Panc1 (cell line): Measurements from ENCODE around the gene LAP3. TPM values are rescaled to one million over a fixed set of nuclear protein-coding genes. Genes with fewer than 3 reads are reported as not detected.

Experiments
- ATAC-seq: fragments of 200-7000 bp; cut with Tn5 transposase; 2 replicates; pipeline ENCODE4 v1.9.1; 2020; ENCODE audit warnings: mild to moderate bottlenecking, moderate library complexity
- Bru-seq: library from RNA; stranded (reverse); fragments of 400-500 nt; gene quantifications from one replicate; lab custom pipeline; 2021; lab: Mats Ljungman, UMichigan
- BruChase-seq, 2 experiments: library from RNA; stranded (reverse); fragments of 400-500 nt; gene quantifications; one replicate each; lab custom pipeline; 2021; lab: Mats Ljungman, UMichigan
- BruUV-seq: library from RNA; stranded (reverse); fragments of 400-500 nt; replicated peaks from 2 replicates; lab custom pipeline; 2021; lab: Mats Ljungman, UMichigan
- CTCF ChIA-PET: fragments of 300-600 bp; sonication (Branson Sonifier 250); formaldehyde crosslinking; loops from one replicate; lab custom pipeline; 2022; ENCODE audit warnings: antibody characterized with exemption; lab: Charles Lee
- POLR2A ChIA-PET: fragments of 300-600 bp; sonication (Branson Sonifier 250); formaldehyde crosslinking; loops from one replicate; lab custom pipeline; 2022; ENCODE audit warnings: antibody characterized with exemption; lab: Charles Lee
- DNase-seq: peaks from one replicate; pipeline ENCODE4 v3.0.0-alpha.2; 2010; ENCODE audit warnings: low read depth, low spot score
- H3K27ac ChIP-seq: 2 replicates; pipeline ENCODE4 v1.5.1; 2011; ENCODE audit warnings: mild to moderate bottlenecking, low read length, inconsistent platforms
- H3K27me3 ChIP-seq: fragments of 200-500 bp; sonication (Bioruptor generic); 2 replicates; pipeline ENCODE4 v1.6.0; 2014; ENCODE audit warnings: low read length, inconsistent platforms; ENCODE audit not compliant: control insufficient read depth, insufficient read depth
- H3K36me3 ChIP-seq: fragments of 200-500 bp; sonication (Bioruptor generic); 2 replicates; pipeline ENCODE4 v1.5.1; 2014; ENCODE audit warnings: inconsistent platforms, mild to moderate bottlenecking, low read length, moderate library complexity; ENCODE audit not compliant: control insufficient read depth, insufficient read depth
- H3K4me1 ChIP-seq: 2 replicates; pipeline ENCODE4 v1.5.1; 2011; ENCODE audit warnings: inconsistent platforms, mild to moderate bottlenecking, low read length, moderate library complexity; ENCODE audit not compliant: control insufficient read depth, insufficient read depth
- H3K4me3 ChIP-seq, 2 experiments: 2 replicates each; pipeline ENCODE4 v1.5.1; 2011 to 2012; ENCODE audit warnings: low read depth in 2 of 2, low read length in 2 of 2, mild to moderate bottlenecking in 2 of 2, inconsistent platforms in 1 of 2, moderate library complexity in 1 of 2
- H3K9me3 ChIP-seq: fragments of 200-500 bp; sonication (Bioruptor generic); 2 replicates; pipeline ENCODE4 v1.5.1; 2014; ENCODE audit warnings: low read depth, mild to moderate bottlenecking, inconsistent platforms, low read length, moderate library complexity; ENCODE audit not compliant: control insufficient read depth, insufficient read depth
- CTCF ChIP-seq: fragments of 450-650 bp; IDR thresholded peaks from 2 replicates; pipeline ENCODE4 v1.5.1; 2017; ENCODE audit warnings: mild to moderate bottlenecking
- POLR2AphosphoS5 ChIP-seq: IDR thresholded peaks from 2 replicates; pipeline ENCODE4 v1.6.1; 2012; ENCODE audit warnings: mild to moderate bottlenecking, low read depth, low read length, moderate library complexity
- REST ChIP-seq, 2 experiments: IDR thresholded peaks; 2 replicates each; pipeline ENCODE4 v1.6.1; 2011 to 2012; ENCODE audit warnings: low read depth in 2 of 2, control low read depth in 1 of 2, low read length in 1 of 2, mild to moderate bottlenecking in 1 of 2, moderate library complexity in 1 of 2; ENCODE audit not compliant: insufficient read depth in 1 of 2
- SIN3A ChIP-seq: IDR thresholded peaks from 2 replicates; pipeline ENCODE4 v1.6.1; 2012; ENCODE audit warnings: low read depth, mild to moderate bottlenecking, low read length, moderate library complexity, borderline replicate concordance; ENCODE audit not compliant: insufficient read depth
- TCF7L2 ChIP-seq: IDR thresholded peaks from 2 replicates; pipeline ENCODE4 v1.6.1; 2011; ENCODE audit warnings: mild to moderate bottlenecking, low read depth, low read length, inconsistent platforms
- in situ Hi-C: cut with HindIII; loops from 2 replicates; pipeline ENCODE4 v1.10.0; 2016; ENCODE audit warnings: low sequenced_read_pairs, low pct_unique_long_range_greater_than_20kb
- intact Hi-C: fragments of 100-400 bp; cut with micrococcal nuclease; formaldehyde crosslinking; loops from one replicate; pipeline ENCODE4 v1.10.0; 2022; ENCODE audit not compliant: unreplicated experiment
- long read RNA-seq: library from polyadenylated mRNA; unstranded; transcript quantifications from one replicate; pipeline ENCODE4 v2.0.0, GENCODE V29; 2021; ENCODE audit not compliant: unreplicated experiment
- polyA plus RNA-seq: library from polyadenylated mRNA; unstranded; fragments of >200 nt; gene quantifications from one replicate; pipeline ENCODE4 v1.2.1, GENCODE V29; 2012; ENCODE audit warnings: missing spikeins; ENCODE audit not compliant: insufficient read length
- total RNA-seq: library from RNA; stranded (reverse); gene quantifications from one replicate; pipeline ENCODE4 v1.2.1, GENCODE V29; 2021; ENCODE audit not compliant: unreplicated experiment

The LAP3 gene
- 51.4 TPM for total RNA-seq
- 35.3 TPM for polyA plus RNA-seq
- Bru-seq, nascent RNA, result percentile 68 among the genes with signal in this experiment
- BruChase-seq, experiment 1, labeled RNA remaining after a 2-hour chase, result percentile 62 among the genes with signal in this experiment
- BruChase-seq, experiment 2, labeled RNA remaining after a 6-hour chase, result percentile 72 among the genes with signal in this experiment
- long read RNA-seq, transcript LAP3-201 (13 exons, 2,213 nt), result major isoform, 139 of 159 reads
- long read RNA-seq, partial matches to known transcripts, result 17 of 159 reads
- long read RNA-seq, other reads (novel, unspliced or antisense), result 3 of 159 reads

GRCh38 chr4:17576932-17577664 is at the start of gene LAP3:
Gene LAP3 (plus strand): TSS chr4:17577198. CDS start chr4:17577466, 268 bp downstream.
- no TSS peak for BruUV-seq
- H3K27ac ChIP-seq, result peak within 1 kb of the TSS; percentile 87
- POLR2A ChIA-PET, result interaction anchor here (0.6 kb wide), 1 partner anchor 12 kb away, joined by 3 read pairs; no protein-coding TSS in a partner anchor
- H3K4me1 ChIP-seq, result peaks cover 5% of the 10 kb centered on the region
- H3K4me3 ChIP-seq, result peak within 1 kb of the TSS; percentile 78 to 81
- H3K27me3 ChIP-seq, result no peaks in the 10 kb centered on the region
- TF ChIP-seq SIN3A (peak; percentile 67; the same call in 1 of the 2 replicates), REST (IDR thresholded peaks at IDR 0.05; ENCODE audit: insufficient read depth in 1 of 2, low read depth in 2 of 2, low read length in 1 of 2) (no peak), POLR2AphosphoS5 (no peak; the same call in 1 of the 2 replicates), CTCF (no peak), TCF7L2 (no peak)
- intact Hi-C loops (no loop called here), in situ Hi-C loops (no loop called here)
- peak; percentile 98 for ATAC-seq
- DNase-seq, result peak; percentile 69
- CTCF ChIA-PET, result no interaction called here
- peaks cover under 1% of the 10 kb centered on the region for H3K36me3 ChIP-seq
- H3K9me3 ChIP-seq, result no peaks in the 10 kb centered on the region

- no peaks in the 10 kb centered on the region for H3K27me3 ChIP-seq
- H3K4me1 ChIP-seq, result no peaks in the 10 kb centered on the region
- in situ Hi-C loops (no loop called here), intact Hi-C loops (no loop called here)
- ChIA-PET POLR2A (no interaction called here), CTCF (no interaction called here)
- DNase-seq (no peak), ATAC-seq (no peak)
- H3K4me3 ChIP-seq, result no peak overlapping the region
- no peaks in the 10 kb centered on the region for H3K36me3 ChIP-seq
- no peak overlapping the region for H3K27ac ChIP-seq
- H3K9me3 ChIP-seq, result no peaks in the 10 kb centered on the region
- TF ChIP-seq POLR2AphosphoS5 (no peak), CTCF (no peak), TCF7L2 (no peak), SIN3A (no peak), REST (IDR thresholded peaks at IDR 0.05; ENCODE audit: insufficient read depth in 1 of 2, low read depth in 2 of 2, low read length in 1 of 2) (no peak)
- BruUV-seq, result no TSS peak
These were observed 48.3 kb upstream of the LAP3 start for GRCh38 chr4:17528551-17529165.
